GM21447 (cell line): ENCODE measurements around the gene CHN2.

Source experiments
- ATAC-seq: cut with Tn5 transposase; IDR thresholded peaks from one replicate; pipeline ENCODE4 v1.9.1; 2021; ENCODE audit not compliant: unreplicated experiment

CHN2 gene

DNA sequence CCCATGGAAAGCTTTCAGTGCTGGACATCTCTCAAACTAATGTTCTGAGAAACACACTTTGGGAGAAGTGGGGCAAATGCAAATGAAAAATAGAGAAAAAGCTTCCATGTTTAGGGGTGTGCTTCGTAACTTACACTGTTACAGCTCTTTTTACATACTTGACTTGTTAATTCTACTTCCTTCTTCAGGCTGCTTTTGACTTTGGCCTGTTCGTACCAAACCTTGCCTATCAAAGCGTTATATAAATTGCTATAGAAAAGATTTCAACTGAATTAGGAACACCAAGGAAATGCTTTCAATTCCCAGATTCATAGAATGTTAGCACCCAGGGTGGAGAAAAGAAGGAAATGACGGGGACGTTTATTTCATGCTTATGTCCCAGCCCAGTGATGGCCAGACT lies 228.3 kb downstream of the CHN2 start:
- ATAC-seq: no peak

- ATAC-seq: peak; percentile 59
These were observed 229.9 kb downstream of the CHN2 start for GRCh38 chr7:29424295-29424983.

DNA sequence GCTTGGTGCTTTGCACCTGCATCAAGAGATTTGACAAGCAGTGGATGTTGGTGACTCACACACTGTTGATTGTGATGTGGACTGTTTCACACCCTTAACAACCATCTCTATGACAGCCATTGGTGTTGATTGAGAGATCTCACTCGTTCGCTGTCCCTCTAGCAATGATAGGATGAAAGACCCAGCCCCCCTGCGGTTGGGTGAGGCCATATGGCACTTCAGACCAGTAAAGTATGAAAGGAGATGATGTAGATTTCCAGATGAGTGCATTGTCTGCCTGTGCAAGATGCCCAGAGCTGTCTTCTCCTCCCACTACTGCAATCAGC lies 230.4 kb downstream of the CHN2 start:
- ATAC-seq: no peak

- no peak for ATAC-seq
These were observed 232.0 kb downstream of the CHN2 start for GRCh38 chr7:29426587-29426986.

DNA sequence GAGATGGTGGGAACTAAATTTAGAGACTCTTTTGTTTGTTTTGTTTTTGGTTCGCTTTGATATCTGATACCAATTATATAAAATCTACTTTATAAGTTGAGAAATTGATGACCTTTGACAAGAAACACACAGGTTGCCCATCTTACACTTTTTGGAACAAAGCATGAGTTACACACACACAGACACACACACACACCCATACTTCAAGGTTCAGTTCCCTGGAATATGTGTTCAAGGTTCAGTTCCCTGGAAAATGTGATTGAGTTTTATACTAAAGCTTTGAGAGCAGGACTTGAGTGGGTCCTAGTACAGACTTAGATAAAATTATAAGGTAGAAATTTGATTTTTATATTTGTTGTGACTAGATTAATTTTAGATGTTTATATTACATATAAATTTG lies 234.8 kb downstream of the CHN2 start:
- ATAC-seq: no peak

DNA sequence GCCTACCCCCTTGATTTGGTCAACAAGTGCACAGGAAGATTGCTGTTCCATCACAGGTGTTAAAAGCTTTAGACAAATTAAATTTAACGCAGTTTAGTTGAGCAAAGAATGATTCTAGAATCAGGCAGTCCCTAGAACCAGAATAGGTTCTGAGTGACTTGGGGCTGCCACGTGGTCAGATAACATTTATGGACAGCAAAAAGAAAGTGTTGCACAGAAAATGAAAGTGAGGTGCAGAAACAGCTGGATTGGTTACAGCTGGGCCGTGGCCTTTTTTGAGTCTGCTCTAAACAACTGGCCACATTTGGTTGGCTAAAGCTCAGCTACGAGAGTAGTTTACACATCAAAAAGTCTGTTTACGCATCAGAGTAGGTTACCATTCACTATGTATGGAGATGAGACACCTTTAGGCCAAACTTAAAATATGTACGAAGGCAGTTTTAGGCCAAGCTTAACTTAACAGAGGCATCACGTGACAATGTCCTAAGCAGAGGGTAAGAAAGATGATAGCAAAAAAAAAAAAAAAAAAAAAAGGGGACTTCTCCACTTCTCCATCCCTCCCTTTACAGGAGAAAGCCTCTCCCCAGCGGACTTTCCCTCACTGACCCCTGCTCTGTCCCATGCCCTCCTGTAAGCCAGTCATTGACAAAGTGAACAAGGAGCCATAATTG lies 235.8 kb downstream of the CHN2 start:
- no peak for ATAC-seq

GRCh38 chr7:29431686-29432085 lies 237.1 kb downstream of the CHN2 start:
- ATAC-seq: no peak

GRCh38 chr7:29432721-29433120 lies 238.1 kb downstream of the CHN2 start:
- ATAC-seq: no peak

GRCh38 chr7:29434380-29434768 lies 239.8 kb downstream of the CHN2 start:
- ATAC-seq: no peak

DNA sequence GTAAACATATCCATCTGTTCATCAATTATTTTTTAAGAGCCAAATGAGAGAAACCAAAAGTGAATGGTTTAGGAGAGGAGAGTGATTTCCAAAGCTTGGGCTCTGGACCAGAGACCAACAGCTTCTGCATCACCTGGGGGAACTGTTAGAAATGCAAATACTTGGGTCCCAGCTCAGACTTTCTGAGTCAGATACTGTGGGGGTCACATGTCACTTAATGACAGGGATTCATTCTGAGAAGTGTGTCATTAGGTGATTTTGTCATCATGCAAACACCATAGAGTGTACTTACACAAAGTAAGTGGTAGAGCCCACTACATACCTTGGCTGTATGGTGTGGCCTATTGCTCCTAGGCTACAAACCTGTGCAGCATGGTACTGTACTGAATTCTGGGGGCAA lies 240.6 kb downstream of the CHN2 start:
- no peak for ATAC-seq

DNA sequence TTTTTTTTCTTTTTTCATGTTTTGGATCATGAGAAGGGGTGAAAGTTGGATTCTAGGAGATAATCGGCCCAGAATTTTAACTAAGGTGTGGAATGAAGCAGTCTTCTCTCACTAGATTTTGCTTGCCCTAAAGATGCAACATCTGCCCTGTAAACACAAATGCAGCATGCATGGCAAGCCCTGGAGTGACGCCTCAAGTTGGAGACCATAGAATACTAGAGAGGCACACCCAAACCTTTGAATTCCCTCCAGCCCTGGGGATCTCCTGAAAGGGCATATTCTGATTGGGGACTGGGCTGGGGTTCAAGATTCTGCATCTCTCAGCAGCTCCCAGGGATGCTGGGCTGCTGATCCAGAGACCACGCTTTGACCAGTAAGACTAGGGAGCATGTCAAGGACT lies 241.3 kb downstream of the CHN2 start:
- ATAC-seq: no peak

GRCh38 chr7:29442146-29442545 lies 247.6 kb downstream of the CHN2 start:
- ATAC-seq: no peak

DNA sequence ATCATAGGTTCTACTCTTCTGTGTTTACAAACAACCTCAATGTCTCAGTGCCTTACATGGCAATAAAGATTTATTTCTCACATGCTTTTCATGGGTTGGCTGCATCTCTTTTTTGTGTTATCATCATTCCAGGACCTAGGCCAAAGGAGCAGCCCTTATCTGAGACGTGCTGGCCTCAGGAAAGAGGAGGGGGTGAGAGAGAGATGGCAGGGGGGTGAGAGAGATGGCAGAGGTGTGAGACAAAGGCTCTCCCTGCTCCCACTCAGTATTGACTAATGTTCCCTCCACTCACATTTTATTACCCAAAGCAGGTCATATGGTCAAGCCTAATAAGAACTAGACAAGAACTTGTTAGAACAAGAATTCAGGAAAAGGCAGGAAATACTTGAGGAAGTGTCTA lies 249.0 kb downstream of the CHN2 start:
- ATAC-seq: no peak

DNA sequence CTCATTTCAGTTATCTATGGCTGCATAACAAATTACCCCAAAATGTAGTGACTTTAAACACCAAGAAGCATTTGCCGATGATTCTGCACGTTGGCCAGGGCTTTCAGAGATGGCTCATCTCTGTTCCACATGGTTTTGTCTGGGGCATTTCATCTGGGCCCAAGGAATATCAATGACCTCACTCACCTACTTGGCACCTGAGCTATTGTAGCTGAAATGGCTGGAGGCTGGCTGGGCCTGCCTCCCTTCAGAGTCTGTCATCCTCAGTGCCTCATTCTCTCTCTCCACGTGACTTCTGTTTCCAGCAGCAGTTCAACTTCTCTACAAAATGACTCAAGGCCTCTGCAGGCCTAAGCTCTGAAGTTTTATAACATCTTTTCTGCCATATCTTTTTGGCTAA lies 249.7 kb downstream of the CHN2 start:
- ATAC-seq: no peak

GRCh38 chr7:29445736-29446135 lies 251.2 kb downstream of the CHN2 start:
- ATAC-seq: no peak

GRCh38 chr7:29447828-29448227 lies 253.3 kb downstream of the CHN2 start:
- no peak for ATAC-seq

GRCh38 chr7:29449569-29450260 lies 255.1 kb downstream of the CHN2 start:
- no peak for ATAC-seq

DNA sequence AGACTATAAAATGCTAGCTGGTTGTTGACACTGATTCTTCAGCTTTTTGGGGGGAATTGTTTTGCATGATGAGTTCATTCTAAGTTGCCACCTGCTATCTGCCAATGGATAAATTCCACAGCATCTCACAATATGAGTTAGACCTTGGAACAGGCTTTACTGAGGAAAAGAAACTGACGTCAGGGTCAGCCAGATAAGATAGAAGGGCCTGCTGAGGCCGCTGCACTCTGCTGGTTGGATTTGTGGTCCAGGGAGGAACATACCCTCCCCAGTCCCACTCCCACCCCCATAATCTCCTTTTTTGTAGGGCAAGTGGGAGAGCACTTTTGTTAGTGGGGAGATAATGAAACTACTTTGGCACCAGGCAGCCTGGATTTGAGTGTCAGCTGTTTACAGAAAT lies 258.4 kb downstream of the CHN2 start:
- ATAC-seq: no peak

DNA sequence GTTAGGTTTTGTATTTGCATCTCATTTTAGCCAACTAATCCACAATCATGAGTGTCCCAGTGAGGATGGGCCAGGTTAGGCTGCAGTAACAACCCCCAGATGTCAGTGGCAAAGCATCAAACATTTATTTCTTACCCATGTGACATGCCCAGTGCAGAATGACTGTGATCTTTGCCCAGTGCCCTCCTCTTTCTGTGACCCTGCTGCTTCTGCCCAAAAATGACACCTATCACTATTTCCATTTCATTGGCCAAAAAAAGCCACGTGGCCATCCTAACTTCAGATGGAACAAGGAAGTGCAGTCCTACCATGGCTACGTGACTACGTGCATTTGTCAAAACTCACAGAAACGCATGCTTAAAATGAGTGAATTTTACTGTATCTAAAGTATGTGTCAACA lies 259.9 kb downstream of the CHN2 start:
- ATAC-seq: no peak

- ATAC-seq: no peak
These were observed 260.4 kb downstream of the CHN2 start for GRCh38 chr7:29454899-29455451.

- ATAC-seq: no peak
These were observed 262.6 kb downstream of the CHN2 start for GRCh38 chr7:29457141-29457561.

GRCh38 chr7:29457565-29458011 lies 263.0 kb downstream of the CHN2 start:
- ATAC-seq: no peak
